ENCODE results near the gene CIROP. TPM values are rescaled to one million over a fixed set of nuclear protein-coding genes. Genes with fewer than 3 reads are reported as not detected.

CIROP gene
- total and polyA plus RNA-seq, 2 donors from 2014 or later, result not detected

GRCh38 chr14:23120541-23121251, 15.9 kb upstream of the CIROP start:
- intact Hi-C loops (cut with DNase I), result loop anchor here (5.0 kb wide), 1 partner anchor 67 kb away; no protein-coding TSS in a partner anchor
- Histone ChIP-seq H3K27ac (ENCODE audit: low read depth in 2 of 2, low read length in 2 of 2) (peak overlapping the region in 1 of 2 donors; percentile 56), H3K4me3 (ENCODE audit: low read length in 3 of 3) (no peak overlapping the region), H3K36me3 (ENCODE audit: control insufficient read depth in 2 of 3, insufficient read depth in 3 of 3, low read length in 3 of 3) (no peaks in the 10 kb centered on the region), H3K9ac (ENCODE audit: low read length in 3 of 3) (peak overlapping the region in 1 of 3 donors; percentile 37), H3K27me3 (ENCODE audit: control insufficient read depth, insufficient read depth, low read length) (no peaks in the 10 kb centered on the region), H3K4me1 (ENCODE audit: control insufficient read depth in 2 of 3, insufficient read depth in 2 of 3, low read depth in 1 of 3, low read length in 3 of 3) (peaks cover 5 to 8% (median 5%) of the 10 kb centered on the region in 3 donors), H3K9me3 (ENCODE audit: control insufficient read depth in 2 of 3, insufficient read depth in 1 of 3, low read length in 3 of 3) (no peaks in the 10 kb centered on the region)
- DNase-seq, result peak; percentile 94 to 95 (median 95)
- FAIRE-seq, result peak; percentile 15
- peak; percentile 100 for TF ChIP-seq CTCF (IDR thresholded peaks at IDR 0.05; ENCODE audit: borderline replicate concordance, extremely low read depth, insufficient read depth)

- intact Hi-C loops (cut with DNase I), result loop anchor here (5.0 kb wide), 1 partner anchor 68 kb away; no protein-coding TSS in a partner anchor
- H3K27ac ChIP-seq (ENCODE audit: low read depth in 2 of 2, low read length in 2 of 2), result no peak overlapping the region
- peaks cover 5 to 8% (median 5%) of the 10 kb centered on the region in 3 donors for H3K4me1 ChIP-seq (ENCODE audit: control insufficient read depth in 2 of 3, insufficient read depth in 2 of 3, low read depth in 1 of 3, low read length in 3 of 3)
- no peaks in the 10 kb centered on the region for H3K27me3 ChIP-seq (ENCODE audit: control insufficient read depth, insufficient read depth, low read length)
- no peaks in the 10 kb centered on the region for H3K36me3 ChIP-seq (ENCODE audit: control insufficient read depth in 2 of 3, insufficient read depth in 3 of 3, low read length in 3 of 3)
- no peaks in the 10 kb centered on the region for H3K9me3 ChIP-seq (ENCODE audit: control insufficient read depth in 2 of 3, insufficient read depth in 1 of 3, low read length in 3 of 3)
- TF ChIP-seq CTCF (IDR thresholded peaks at IDR 0.05; ENCODE audit: borderline replicate concordance, extremely low read depth, insufficient read depth), result no peak
- peak in 2 of 5 donors; percentile 30 to 55 for DNase-seq
- FAIRE-seq, result no peak
- H3K4me3 ChIP-seq (ENCODE audit: low read length in 3 of 3), result no peak overlapping the region
- no peak overlapping the region for H3K9ac ChIP-seq (ENCODE audit: low read length in 3 of 3)
Measured at GRCh38 chr14:23119363-23120327, 14.9 kb upstream of the CIROP start.

- H3K36me3 ChIP-seq (ENCODE audit: control insufficient read depth in 2 of 3, insufficient read depth in 3 of 3, low read length in 3 of 3), result no peaks in the 10 kb centered on the region
- no peaks in the 10 kb centered on the region for H3K9me3 ChIP-seq (ENCODE audit: control insufficient read depth in 2 of 3, insufficient read depth in 1 of 3, low read length in 3 of 3)
- intact Hi-C loops (cut with DNase I), result no loop called here
- H3K9ac ChIP-seq (ENCODE audit: low read length in 3 of 3), result no peak within 1 kb of the TSS
- H3K27me3 ChIP-seq (ENCODE audit: control insufficient read depth, insufficient read depth, low read length), result no peaks in the 10 kb centered on the region
- DNase-seq, result peak in 2 of 5 donors; percentile 50 to 74
- TF ChIP-seq CTCF (IDR thresholded peaks at IDR 0.05; ENCODE audit: borderline replicate concordance, extremely low read depth, insufficient read depth), result no peak
- FAIRE-seq, result no peak
- no peak within 1 kb of the TSS for H3K4me3 ChIP-seq (ENCODE audit: low read length in 3 of 3)
- H3K4me1 ChIP-seq (ENCODE audit: control insufficient read depth in 2 of 3, insufficient read depth in 2 of 3, low read depth in 1 of 3, low read length in 3 of 3), result peaks cover 5 to 8% (median 5%) of the 10 kb centered on the region in 3 donors
- H3K27ac ChIP-seq (ENCODE audit: low read depth in 2 of 2, low read length in 2 of 2), result no peak within 1 kb of the TSS
Measured at GRCh38 chr14:23118506-23119362, 13.9 kb upstream of the CIROP start, which contains the start of gene CEBPE. CEBPE (minus strand) TSS chr14:23119255; CDS start chr14:23119091, 164 bp downstream.
